Ascending aorta (tissue), 2 donors: Measurements from ENCODE around the gene PTPRE. TPM values are rescaled to one million over a fixed set of nuclear protein-coding genes. Genes with fewer than 3 reads are reported as not detected.

Source experiments
- DNase-seq, 2 donors: peaks; one replicate each; pipeline ENCODE4 v3.0.0-alpha.2; 2019; ENCODE audit warnings: low spot score in 2 of 2
- H3K27ac ChIP-seq, 2 donors: fragments of 200-600 bp; sonication (generic); one replicate each; pipeline ENCODE4 v1.5.1; 2016 to 2017; ENCODE audit warnings: mild to moderate bottlenecking in 1 of 2
- H3K27me3 ChIP-seq: fragments of 200-600 bp; sonication (generic); one replicate; pipeline ENCODE4 v1.5.1; 2017
- H3K36me3 ChIP-seq, 2 donors: fragments of 200-600 bp; sonication (generic); one replicate each; pipeline ENCODE4 v1.5.1; 2016
- H3K4me1 ChIP-seq, 2 donors: fragments of 200-600 bp; sonication (generic); one replicate each; pipeline ENCODE4 v1.5.1; 2016 to 2017; ENCODE audit warnings: mild to moderate bottlenecking in 1 of 2
- H3K4me3 ChIP-seq, 2 donors: fragments of 200-600 bp; sonication (generic); one replicate each; pipeline ENCODE4 v1.5.1; 2016 to 2017; ENCODE audit warnings: mild to moderate bottlenecking in 1 of 2
- H3K9me3 ChIP-seq, 2 donors: fragments of 200-600 bp; sonication (generic); one replicate each; pipeline ENCODE4 v1.5.1; 2016
- intact Hi-C: fragments of 100-400 bp; cut with DNase I; formaldehyde crosslinking; loops from one replicate; pipeline ENCODE4 v1.15.1; 2023
- total RNA-seq: library from RNA; depleted of rRNA; stranded (reverse); fragments of >200 nt; gene quantifications from one replicate; pipeline ENCODE4 v1.1.0, GENCODE V29; 2016
- TF ChIP-seq, protein P1 (sequence below), 3 experiments: fragments of 200-600 bp in 2 of 3; fragments of 450-650 bp in 1 of 3; sonication (generic) in 2 of 3; IDR thresholded peaks; one replicate each; pipeline ENCODE4 v1.5.1; 2016 to 2019; ENCODE audit warnings: antibody characterized with exemption in 3 of 3, mild to moderate bottlenecking in 1 of 3, moderate library complexity in 1 of 3

Gene PTPRE
- total RNA-seq, 1 donor from 2014 or later: 14.5 TPM

DNA sequence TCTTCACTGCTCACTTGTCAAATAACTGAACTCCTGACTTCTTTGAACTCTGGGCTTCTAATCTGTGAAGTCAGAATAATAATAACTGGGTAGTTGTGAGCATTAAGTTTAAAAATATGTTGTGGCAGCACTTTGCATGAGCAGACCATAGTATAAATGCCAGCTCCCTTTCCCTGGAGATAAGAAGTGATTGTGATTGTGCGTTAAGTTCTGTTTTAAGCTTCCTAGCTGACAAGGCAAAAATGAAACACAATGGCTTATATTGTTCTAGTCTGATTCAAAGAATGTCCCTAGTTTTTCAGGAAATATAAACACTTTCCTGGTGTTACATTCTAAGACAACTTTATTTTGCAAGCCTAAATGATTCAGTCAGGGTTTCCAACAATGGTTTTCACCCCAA is 61.8 kb downstream of the PTPRE start:
- H3K27ac ChIP-seq: no peak overlapping the region
- intact Hi-C loops: no loop called here
- H3K4me3 ChIP-seq: no peak overlapping the region
- no peak for DNase-seq
- no peaks in the 10 kb centered on the region for H3K4me1 ChIP-seq
- no peaks in the 10 kb centered on the region for H3K36me3 ChIP-seq
- TF ChIP-seq, protein P1, sequence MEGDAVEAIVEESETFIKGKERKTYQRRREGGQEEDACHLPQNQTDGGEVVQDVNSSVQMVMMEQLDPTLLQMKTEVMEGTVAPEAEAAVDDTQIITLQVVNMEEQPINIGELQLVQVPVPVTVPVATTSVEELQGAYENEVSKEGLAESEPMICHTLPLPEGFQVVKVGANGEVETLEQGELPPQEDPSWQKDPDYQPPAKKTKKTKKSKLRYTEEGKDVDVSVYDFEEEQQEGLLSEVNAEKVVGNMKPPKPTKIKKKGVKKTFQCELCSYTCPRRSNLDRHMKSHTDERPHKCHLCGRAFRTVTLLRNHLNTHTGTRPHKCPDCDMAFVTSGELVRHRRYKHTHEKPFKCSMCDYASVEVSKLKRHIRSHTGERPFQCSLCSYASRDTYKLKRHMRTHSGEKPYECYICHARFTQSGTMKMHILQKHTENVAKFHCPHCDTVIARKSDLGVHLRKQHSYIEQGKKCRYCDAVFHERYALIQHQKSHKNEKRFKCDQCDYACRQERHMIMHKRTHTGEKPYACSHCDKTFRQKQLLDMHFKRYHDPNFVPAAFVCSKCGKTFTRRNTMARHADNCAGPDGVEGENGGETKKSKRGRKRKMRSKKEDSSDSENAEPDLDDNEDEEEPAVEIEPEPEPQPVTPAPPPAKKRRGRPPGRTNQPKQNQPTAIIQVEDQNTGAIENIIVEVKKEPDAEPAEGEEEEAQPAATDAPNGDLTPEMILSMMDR (IDR thresholded peaks at IDR 0.05): no peak
- H3K9me3 ChIP-seq: no peaks in the 10 kb centered on the region
- H3K27me3 ChIP-seq: no peaks in the 10 kb centered on the region

DNA sequence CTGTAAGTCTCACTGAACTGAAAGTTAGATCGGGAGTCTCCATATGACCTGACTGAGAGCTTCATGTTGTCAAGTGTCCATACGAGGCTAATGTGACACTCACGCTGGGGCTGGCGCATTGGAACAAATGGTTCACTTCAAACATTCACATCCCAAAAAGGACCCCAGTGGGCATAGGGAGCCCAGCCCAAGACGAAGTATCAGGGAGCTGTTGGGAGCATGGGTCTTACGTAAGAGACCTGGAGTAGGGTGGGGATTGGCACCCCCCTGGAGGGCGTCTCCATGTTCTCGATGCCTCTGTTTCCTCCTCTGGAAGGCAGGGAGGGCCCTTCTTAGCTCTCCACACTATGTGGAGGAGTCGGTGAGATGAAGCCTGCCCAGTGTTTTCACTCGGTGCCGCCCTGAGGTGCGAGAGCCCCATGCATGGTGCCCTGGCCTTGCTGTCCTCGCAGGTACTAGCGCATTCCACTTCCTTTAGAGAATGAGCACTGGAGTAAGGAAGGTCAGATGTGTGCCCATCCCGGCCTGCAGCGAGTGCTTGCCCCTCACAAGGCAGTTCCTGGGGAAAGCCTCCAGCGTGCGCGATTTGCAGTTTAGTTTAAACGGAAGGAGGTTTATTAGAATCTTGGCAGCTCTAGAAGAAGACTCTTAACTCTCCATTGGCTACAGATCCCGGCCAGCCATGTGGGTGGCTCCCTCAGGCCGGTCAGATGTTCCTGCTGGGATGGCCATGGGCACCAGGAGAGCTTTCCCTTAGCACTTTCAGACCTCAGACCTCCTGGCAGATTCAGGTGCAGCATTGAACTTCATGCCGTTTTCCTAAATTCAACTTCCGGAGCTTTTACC is 64.4 kb downstream of the PTPRE start:
- Histone ChIP-seq H3K27ac (no peak overlapping the region), H3K4me1 (no peaks in the 10 kb centered on the region), H3K36me3 (no peaks in the 10 kb centered on the region), H3K4me3 (no peak overlapping the region), H3K27me3 (no peaks in the 10 kb centered on the region), H3K9me3 (no peaks in the 10 kb centered on the region)
- TF ChIP-seq, protein P1 (IDR thresholded peaks at IDR 0.05): no peak
- intact Hi-C loops: no loop called here
- peak in 1 of 2 donors; percentile 58 for DNase-seq

DNA sequence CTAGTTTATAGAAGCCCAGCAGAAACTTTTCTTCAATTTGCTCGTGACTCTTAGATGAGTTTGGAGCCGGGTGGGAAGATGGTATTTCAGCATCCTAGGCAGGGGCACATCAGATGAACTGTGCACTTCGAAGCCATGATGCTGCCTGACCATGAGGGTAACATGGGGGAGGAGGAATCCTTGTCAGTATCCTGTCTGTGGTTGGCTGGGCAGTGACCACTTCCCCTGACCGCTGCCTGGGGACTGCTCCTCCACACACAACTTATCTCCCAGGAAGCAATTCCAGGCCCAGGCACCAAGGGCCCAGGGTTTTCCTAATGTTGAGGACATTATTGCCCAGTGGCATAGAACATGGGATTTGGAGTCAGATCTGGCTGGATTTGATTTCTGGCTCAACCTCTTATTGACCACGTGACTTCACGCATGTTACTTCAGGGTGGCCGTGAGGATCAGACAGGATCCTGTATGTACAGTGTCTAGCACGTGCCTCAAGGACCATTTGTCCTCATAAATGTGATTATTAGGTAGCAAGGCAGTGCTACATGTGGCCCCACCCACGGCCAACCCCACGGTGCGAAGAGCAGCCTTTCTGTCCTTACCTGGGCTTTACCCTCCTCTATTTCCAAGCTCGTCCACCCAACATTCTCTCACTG is 65.2 kb downstream of the PTPRE start:
- no peak overlapping the region for H3K4me3 ChIP-seq
- no peak for DNase-seq
- TF ChIP-seq, protein P1 (IDR thresholded peaks at IDR 0.05): no peak
- intact Hi-C loops: no loop called here
- H3K9me3 ChIP-seq: no peaks in the 10 kb centered on the region
- H3K27me3 ChIP-seq: no peaks in the 10 kb centered on the region
- no peak overlapping the region for H3K27ac ChIP-seq
- H3K4me1 ChIP-seq: peaks cover 0 to 5% of the 10 kb centered on the region in 2 donors
- H3K36me3 ChIP-seq: no peaks in the 10 kb centered on the region

DNA sequence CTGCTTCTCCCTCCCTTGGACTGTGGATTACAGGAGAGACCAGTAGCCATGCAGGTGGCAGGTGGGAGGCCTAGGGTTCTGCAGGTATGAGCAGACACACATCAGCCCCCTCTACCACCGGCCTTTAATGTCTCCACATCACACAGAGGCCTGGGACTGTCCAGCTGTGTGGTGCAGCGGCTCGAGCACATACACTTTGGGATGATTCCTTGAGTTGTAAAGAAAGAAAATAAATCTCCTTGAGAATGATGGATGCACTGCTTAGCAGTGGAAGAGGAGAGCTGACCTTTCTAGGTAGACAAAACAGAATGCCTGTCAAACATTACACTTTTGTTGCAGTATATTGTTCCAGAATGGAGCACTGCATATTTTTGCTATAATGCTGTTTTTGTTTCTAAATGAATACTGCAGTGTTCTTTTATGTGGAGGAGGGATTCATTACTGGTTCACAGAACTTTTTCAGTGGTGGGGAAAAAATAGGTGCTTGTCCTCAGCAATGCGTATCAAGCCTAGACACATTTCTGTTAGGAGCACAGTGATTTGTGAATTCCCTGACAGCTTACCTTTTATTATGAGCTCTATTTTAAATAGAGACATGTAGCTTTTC is 66.0 kb downstream of the PTPRE start:
- Histone ChIP-seq H3K36me3 (no peaks in the 10 kb centered on the region), H3K27ac (no peak overlapping the region), H3K4me1 (peaks cover 2 to 9% of the 10 kb centered on the region in 2 donors), H3K27me3 (no peaks in the 10 kb centered on the region), H3K4me3 (no peak overlapping the region), H3K9me3 (no peaks in the 10 kb centered on the region)
- intact Hi-C loops: no loop called here
- DNase-seq: no peak
- TF ChIP-seq, protein P1 (IDR thresholded peaks at IDR 0.05): no peak

DNA sequence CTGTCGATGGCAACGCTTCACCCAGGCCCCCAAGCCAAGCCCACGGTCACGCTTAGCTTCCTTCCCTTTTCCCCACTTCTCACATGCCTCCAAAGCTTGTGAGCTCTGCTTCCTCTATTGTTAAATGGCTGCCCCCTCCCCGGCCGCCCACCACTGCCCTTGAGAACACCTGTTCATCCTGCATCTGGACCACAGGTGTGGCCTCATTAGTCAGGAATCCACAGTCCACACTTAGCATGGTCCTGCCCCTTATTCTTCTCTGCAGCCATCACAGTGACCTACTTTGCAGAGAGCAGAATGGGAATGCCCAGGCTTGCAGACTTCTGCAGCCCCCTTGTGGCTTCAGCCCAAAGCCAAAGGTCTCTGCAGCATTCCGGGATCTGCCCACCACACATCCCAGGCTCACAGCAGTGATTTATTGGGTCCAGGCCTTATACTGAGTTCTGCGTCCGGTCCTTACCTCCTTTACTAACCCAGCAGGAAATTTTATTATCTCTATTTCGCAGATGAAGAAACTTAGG is 66.9 kb downstream of the PTPRE start:
- no peak overlapping the region for H3K27ac ChIP-seq
- peaks cover 7 to 17% of the 10 kb centered on the region in 2 donors for H3K4me1 ChIP-seq
- DNase-seq: peak in 1 of 2 donors; percentile 53
- no peaks in the 10 kb centered on the region for H3K36me3 ChIP-seq
- no peaks in the 10 kb centered on the region for H3K27me3 ChIP-seq
- TF ChIP-seq, protein P1 (IDR thresholded peaks at IDR 0.05): no peak
- H3K9me3 ChIP-seq: no peaks in the 10 kb centered on the region
- intact Hi-C loops: no loop called here
- no peak overlapping the region for H3K4me3 ChIP-seq
